ENCODE results near the gene TSC22D3.
"Not testable (repeated sequence)": the region's sequence is repeated elsewhere in the genome, so short reads cannot be mapped to it uniquely, and the experiment has no call there.

TSC22D3 gene

GRCh38 chrX:107686792-107687191 lies 88.8 kb downstream of the TSC22D3 start:
- no peaks in the 10 kb centered on the region for H3K27me3 ChIP-seq (ENCODE audit: low read length)

GRCh38 chrX:107686026-107686425 lies 89.6 kb downstream of the TSC22D3 start:
- Histone ChIP-seq H3K79me2 (ENCODE audit: insufficient read depth, low read length) (no peaks in the 10 kb centered on the region), H3K36me3 (ENCODE audit: low read length) (no peaks in the 10 kb centered on the region), H3K27ac (ENCODE audit: low read depth, low read length) (no peak overlapping the region), H3K27me3 (ENCODE audit: low read length) (no peaks in the 10 kb centered on the region), H3K4me2 (ENCODE audit: low read depth, low read length, poor library complexity, severe bottlenecking) (no peak overlapping the region), H3K4me3 (ENCODE audit: insufficient read depth, low read length, poor library complexity, severe bottlenecking) (no peak overlapping the region), H4K20me1 (ENCODE audit: low read depth, low read length) (no peaks in the 10 kb centered on the region), H2AFZ (ENCODE audit: low read depth, low read length, severe bottlenecking) (no peak overlapping the region), H3K9me3 (ENCODE audit: insufficient read depth, low read length) (no peaks in the 10 kb centered on the region), H3K9me2 (replicated peaks; ENCODE audit: insufficient read depth, low read length) (no peaks in the 10 kb centered on the region), H3K9ac (ENCODE audit: low read length) (no peak overlapping the region), H3F3A (ENCODE audit: insufficient read depth) (no peaks in the 10 kb centered on the region)
- TF ChIP-seq CTCF (IDR thresholded peaks at IDR 0.05; ENCODE audit: insufficient read depth, low read length, poor library complexity, severe bottlenecking), result no peak
- no peak for TF ChIP-seq EZH2phosphoT487 (conservative IDR thresholded peaks at IDR 0.05; ENCODE audit: low read length)

More at GRCh38 chrX:107686792-107687191, 88.8 kb downstream of the TSC22D3 start:
- no peak overlapping the region for H3K4me2 ChIP-seq (ENCODE audit: low read depth, low read length, poor library complexity, severe bottlenecking)
- no peak overlapping the region for H3K27ac ChIP-seq (ENCODE audit: low read depth, low read length)
- H3K9me3 ChIP-seq (ENCODE audit: insufficient read depth, low read length), result no peaks in the 10 kb centered on the region
- no peaks in the 10 kb centered on the region for H3K79me2 ChIP-seq (ENCODE audit: insufficient read depth, low read length)
- H4K20me1 ChIP-seq (ENCODE audit: low read depth, low read length), result no peaks in the 10 kb centered on the region
- H3F3A ChIP-seq (ENCODE audit: insufficient read depth), result no peaks in the 10 kb centered on the region
- no peak overlapping the region for H3K4me3 ChIP-seq (ENCODE audit: insufficient read depth, low read length, poor library complexity, severe bottlenecking)
- TF ChIP-seq CTCF (IDR thresholded peaks at IDR 0.05; ENCODE audit: insufficient read depth, low read length, poor library complexity, severe bottlenecking) (no peak), EZH2phosphoT487 (conservative IDR thresholded peaks at IDR 0.05; ENCODE audit: low read length) (no peak)
- no peak overlapping the region for H3K9ac ChIP-seq (ENCODE audit: low read length)
- no peak overlapping the region for H2AFZ ChIP-seq (ENCODE audit: low read depth, low read length, severe bottlenecking)
- no peaks in the 10 kb centered on the region for H3K36me3 ChIP-seq (ENCODE audit: low read length)
- H3K9me2 ChIP-seq (replicated peaks; ENCODE audit: insufficient read depth, low read length), result no peaks in the 10 kb centered on the region

DNA sequence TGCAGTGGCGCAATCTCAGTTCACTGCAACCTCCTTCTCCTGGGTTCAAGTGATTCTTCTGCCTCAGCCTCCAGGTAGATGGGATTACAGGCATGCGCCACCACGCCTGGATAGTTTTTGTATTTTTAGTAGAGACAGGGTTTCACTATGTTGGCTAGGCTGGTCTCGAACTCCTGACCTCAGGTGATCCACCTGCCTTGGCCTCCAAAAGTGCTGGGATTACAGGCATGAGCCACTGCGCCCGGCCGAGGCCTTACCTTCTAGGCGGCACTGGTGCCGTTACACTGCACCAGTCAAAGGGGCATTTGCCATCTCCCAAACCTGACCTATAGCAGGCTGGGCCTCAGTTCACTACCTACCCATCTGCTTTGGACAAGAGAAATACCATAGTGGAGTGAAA lies 90.0 kb downstream of the TSC22D3 start:
- not testable (repeated sequence) for H3F3A ChIP-seq (ENCODE audit: insufficient read depth); H4K20me1 ChIP-seq (ENCODE audit: low read depth, low read length); H3K9me2 ChIP-seq (replicated peaks; ENCODE audit: insufficient read depth, low read length); H3K79me2 ChIP-seq (ENCODE audit: insufficient read depth, low read length); H3K36me3 ChIP-seq (ENCODE audit: low read length); H3K4me3 ChIP-seq (ENCODE audit: insufficient read depth, low read length, poor library complexity, severe bottlenecking); H2AFZ ChIP-seq (ENCODE audit: low read depth, low read length, severe bottlenecking); H3K4me2 ChIP-seq (ENCODE audit: low read depth, low read length, poor library complexity, severe bottlenecking); H3K27ac ChIP-seq (ENCODE audit: low read depth, low read length); H3K9ac ChIP-seq (ENCODE audit: low read length); H3K27me3 ChIP-seq (ENCODE audit: low read length); H3K9me3 ChIP-seq (ENCODE audit: insufficient read depth, low read length)

GRCh38 chrX:107684956-107685385 lies 90.6 kb downstream of the TSC22D3 start:
- H3K4me2 ChIP-seq (ENCODE audit: low read depth, low read length, poor library complexity, severe bottlenecking), result no peak overlapping the region
- H3K36me3 ChIP-seq (ENCODE audit: low read length), result no peaks in the 10 kb centered on the region
- H4K20me1 ChIP-seq (ENCODE audit: low read depth, low read length), result no peaks in the 10 kb centered on the region
- H2AFZ ChIP-seq (ENCODE audit: low read depth, low read length, severe bottlenecking), result no peak overlapping the region
- no peaks in the 10 kb centered on the region for H3F3A ChIP-seq (ENCODE audit: insufficient read depth)
- H3K79me2 ChIP-seq (ENCODE audit: insufficient read depth, low read length), result no peaks in the 10 kb centered on the region
- H3K9ac ChIP-seq (ENCODE audit: low read length), result no peak overlapping the region
- no peak for TF ChIP-seq EZH2phosphoT487 (conservative IDR thresholded peaks at IDR 0.05; ENCODE audit: low read length)
- no peak for TF ChIP-seq CTCF (IDR thresholded peaks at IDR 0.05; ENCODE audit: insufficient read depth, low read length, poor library complexity, severe bottlenecking)
- H3K4me3 ChIP-seq (ENCODE audit: insufficient read depth, low read length, poor library complexity, severe bottlenecking), result no peak overlapping the region
- H3K9me2 ChIP-seq (replicated peaks; ENCODE audit: insufficient read depth, low read length), result no peaks in the 10 kb centered on the region
- H3K27me3 ChIP-seq (ENCODE audit: low read length), result no peaks in the 10 kb centered on the region
- no peaks in the 10 kb centered on the region for H3K9me3 ChIP-seq (ENCODE audit: insufficient read depth, low read length)
- no peak overlapping the region for H3K27ac ChIP-seq (ENCODE audit: low read depth, low read length)

All from SU-DHL-6 (cell line).